Spinal cord (tissue), 10 donors: ENCODE measurements around the gene CDH20. TPM values are rescaled to one million over a fixed set of nuclear protein-coding genes. Genes with fewer than 3 reads are reported as not detected.

Source experiments
- DNase-seq, 6 donors: peaks; one replicate each; pipeline versions ENCODE4 v3.0.0 to v3.0.0-alpha.2; 2013 to 2015; ENCODE audit warnings: low spot score in 6 of 6, low read depth in 4 of 6
- H3K27ac ChIP-seq: one replicate; pipeline ENCODE4 v1.5.1; 2013; ENCODE audit warnings: low read depth, low read length, control low read depth
- H3K27me3 ChIP-seq: one replicate; pipeline ENCODE4 v1.6.1; 2013; ENCODE audit warnings: low read length; ENCODE audit not compliant: control insufficient read depth, insufficient read depth
- H3K36me3 ChIP-seq: one replicate; pipeline ENCODE4 v1.6.1; 2013; ENCODE audit warnings: low read length; ENCODE audit not compliant: control insufficient read depth, insufficient read depth
- H3K4me1 ChIP-seq: one replicate; pipeline ENCODE4 v1.6.1; 2013; ENCODE audit warnings: low read length; ENCODE audit not compliant: control insufficient read depth, insufficient read depth
- H3K4me3 ChIP-seq: one replicate; pipeline ENCODE4 v1.5.1; 2013; ENCODE audit warnings: low read depth, low read length, control low read depth
- H3K9me3 ChIP-seq: one replicate; pipeline ENCODE4 v1.6.1; 2013; ENCODE audit warnings: low read length; ENCODE audit not compliant: control insufficient read depth, insufficient read depth
- WGBS: methylation state at CpG from one replicate; pipeline ENCODE4 v1.1.5; 2013; ENCODE audit warnings: missing lambda C conversion rate; ENCODE audit not compliant: insufficient coverage; 5-methylcytosine and 5-hydroxymethylcytosine counted together
- polyA plus RNA-seq, 2 donors: library from polyadenylated mRNA; unstranded; fragments of 120-200 nt; gene quantifications; one replicate each; pipeline ENCODE4 v1.2.1, GENCODE V29; 2013; ENCODE audit not compliant: insufficient read length in 2 of 2
- total RNA-seq, 2 donors: library from RNA; depleted of rRNA in 1 of 2; stranded (reverse); fragments of 120-200 nt in 1 of 2; fragments of >200 nt in 1 of 2; gene quantifications; one replicate each; pipeline versions ENCODE4 v1.2.3 to v1.2.4, GENCODE V29; 2013 to 2014
- donor health status: healthy.

Gene CDH20
- total and polyA plus RNA-seq, 4 donors = 17.2 to 42.9 (median 31.3) TPM

DNA sequence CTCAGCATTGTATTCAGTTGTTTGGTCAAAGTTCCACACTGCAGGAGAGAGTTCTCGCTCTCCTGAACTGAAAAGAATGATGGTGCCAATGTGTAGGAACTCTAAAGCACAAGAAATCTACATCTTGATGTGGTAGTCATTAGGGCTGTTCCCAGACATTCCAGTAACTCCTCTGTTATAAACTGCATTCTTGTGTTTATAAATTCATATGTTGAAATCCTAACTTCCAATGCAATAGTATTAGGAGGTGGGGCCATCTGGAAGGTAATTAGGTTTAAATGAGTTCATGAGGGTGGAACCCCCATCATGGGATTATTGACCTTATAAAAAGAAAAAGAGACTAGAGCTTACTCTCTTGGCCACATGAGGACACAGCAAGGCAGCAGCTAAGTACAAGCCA, 239.6 kb downstream of the CDH20 start:
- no peaks in the 10 kb centered on the region for H3K36me3 ChIP-seq
- DNase-seq = no peak
- no peak overlapping the region for H3K27ac ChIP-seq
- no peaks in the 10 kb centered on the region for H3K4me1 ChIP-seq
- H3K4me3 ChIP-seq = no peak overlapping the region
- no peaks in the 10 kb centered on the region for H3K27me3 ChIP-seq
- H3K9me3 ChIP-seq = no peaks in the 10 kb centered on the region
- no CpG with 5 or more reads among the region's 1 CpG for WGBS

GRCh38 chr18:61574665-61575064, 241.4 kb downstream of the CDH20 start:
- H3K27ac ChIP-seq = no peak overlapping the region
- no peaks in the 10 kb centered on the region for H3K4me1 ChIP-seq
- no peaks in the 10 kb centered on the region for H3K36me3 ChIP-seq
- no peak for DNase-seq
- H3K27me3 ChIP-seq = no peaks in the 10 kb centered on the region
- no peaks in the 10 kb centered on the region for H3K9me3 ChIP-seq
- H3K4me3 ChIP-seq = no peak overlapping the region

- Histone ChIP-seq H3K27ac (no peak overlapping the region), H3K4me3 (no peak overlapping the region), H3K36me3 (no peaks in the 10 kb centered on the region), H3K9me3 (no peaks in the 10 kb centered on the region), H3K4me1 (no peaks in the 10 kb centered on the region), H3K27me3 (no peaks in the 10 kb centered on the region)
- DNase-seq = no peak
- WGBS = no CpG with 5 or more reads among the region's 3 CpGs
Observed at GRCh38 chr18:61575419-61575818, 242.2 kb downstream of the CDH20 start.

GRCh38 chr18:61578846-61579245, 245.6 kb downstream of the CDH20 start:
- no peak overlapping the region for H3K4me3 ChIP-seq
- DNase-seq = no peak
- H3K36me3 ChIP-seq = no peaks in the 10 kb centered on the region
- no peaks in the 10 kb centered on the region for H3K9me3 ChIP-seq
- H3K27ac ChIP-seq = no peak overlapping the region
- peaks cover 3% of the 10 kb centered on the region for H3K27me3 ChIP-seq
- no CpG with 5 or more reads among the region's 2 CpGs for whole genome bisulfite sequencing
- H3K4me1 ChIP-seq = peaks cover 14% of the 10 kb centered on the region

GRCh38 chr18:61579581-61579980, 246.4 kb downstream of the CDH20 start:
- Histone ChIP-seq H3K27me3 (peaks cover 3% of the 10 kb centered on the region), H3K36me3 (no peaks in the 10 kb centered on the region), H3K4me1 (peaks cover 14% of the 10 kb centered on the region), H3K9me3 (no peaks in the 10 kb centered on the region), H3K27ac (no peak overlapping the region), H3K4me3 (no peak overlapping the region)
- no peak for DNase-seq
- WGBS = no CpG with 5 or more reads among the region's 2 CpGs

DNA sequence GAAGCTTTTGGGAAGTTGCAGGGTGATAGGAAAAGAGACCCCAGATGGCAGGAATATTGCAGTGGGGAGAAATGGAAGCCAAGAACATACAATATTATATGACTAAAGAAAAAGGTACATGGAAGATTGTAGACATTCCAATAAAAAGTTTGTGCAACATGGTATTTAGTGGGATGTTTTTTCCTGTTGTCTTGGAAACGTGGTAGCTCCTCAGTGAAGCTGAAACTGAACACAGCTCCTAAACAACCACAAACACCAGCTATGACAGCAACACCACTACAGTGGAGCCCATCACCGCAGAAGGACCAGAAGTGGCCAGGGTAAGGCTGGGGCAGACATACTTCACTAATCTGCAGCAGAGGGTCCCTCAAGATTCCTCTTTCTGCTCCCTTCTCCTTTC, 246.8 kb downstream of the CDH20 start:
- peaks cover 14% of the 10 kb centered on the region for H3K4me1 ChIP-seq
- H3K4me3 ChIP-seq = no peak overlapping the region
- no peaks in the 10 kb centered on the region for H3K9me3 ChIP-seq
- no peak for DNase-seq
- H3K27me3 ChIP-seq = peaks cover 3% of the 10 kb centered on the region
- WGBS = 100% methylated on average over 1 of the region's 2 CpGs
- no peaks in the 10 kb centered on the region for H3K36me3 ChIP-seq
- no peak overlapping the region for H3K27ac ChIP-seq

- peaks cover 14% of the 10 kb centered on the region for H3K4me1 ChIP-seq
- under 1% methylated on average over 19 of the region's 22 CpGs for whole genome bisulfite sequencing
- H3K27ac ChIP-seq = no peak overlapping the region
Observed at GRCh38 chr18:61581578-61582201, 248.5 kb downstream of the CDH20 start.

DNA sequence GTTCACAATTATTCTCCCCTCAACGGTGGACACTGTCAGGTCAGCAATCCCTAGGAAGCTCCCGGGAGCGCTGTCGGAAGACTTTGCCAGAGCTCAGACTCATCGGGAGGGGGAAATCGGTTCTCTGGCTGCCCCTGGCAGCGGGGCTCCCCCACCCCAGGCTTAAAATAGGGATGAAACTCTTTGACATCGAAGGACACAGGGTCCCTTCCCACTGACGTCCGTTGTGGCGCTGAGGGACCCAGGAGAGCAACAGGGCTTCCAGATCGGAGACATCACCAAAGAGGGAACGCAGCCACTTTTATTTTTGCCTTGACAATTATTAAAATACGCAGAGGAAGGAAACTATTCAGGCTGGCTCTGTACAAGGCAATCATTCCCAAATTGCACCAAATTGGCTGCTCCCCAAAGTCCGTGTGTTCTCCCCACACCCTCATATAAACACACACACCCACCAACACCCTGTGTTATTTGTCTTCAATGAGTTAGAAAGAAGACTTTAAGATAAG, 249.0 kb downstream of the CDH20 start:
- H3K4me3 ChIP-seq = peak overlapping the region; percentile 45
- no peaks in the 10 kb centered on the region for H3K36me3 ChIP-seq
- H3K4me1 ChIP-seq = peaks cover 14% of the 10 kb centered on the region
- no peak overlapping the region for H3K27ac ChIP-seq
- 28% methylated on average over 12 of the region's 15 CpGs for WGBS
- no peaks in the 10 kb centered on the region for H3K9me3 ChIP-seq
- H3K27me3 ChIP-seq = peaks cover 3% of the 10 kb centered on the region
- DNase-seq = no peak

More at GRCh38 chr18:61581578-61582201, 248.5 kb downstream of the CDH20 start:
- peaks cover 3% of the 10 kb centered on the region for H3K27me3 ChIP-seq
- peak overlapping the region; percentile 45 for H3K4me3 ChIP-seq
- H3K36me3 ChIP-seq = no peaks in the 10 kb centered on the region
- no peaks in the 10 kb centered on the region for H3K9me3 ChIP-seq
- peak; percentile 45 to 90 (median 60) for DNase-seq

GRCh38 chr18:61583548-61583947, 250.3 kb downstream of the CDH20 start:
- Histone ChIP-seq H3K27me3 (peaks cover 3% of the 10 kb centered on the region), H3K9me3 (no peaks in the 10 kb centered on the region), H3K4me1 (peaks cover 14% of the 10 kb centered on the region), H3K36me3 (no peaks in the 10 kb centered on the region), H3K4me3 (no peak overlapping the region), H3K27ac (no peak overlapping the region)
- WGBS = 100% methylated on average over 1 of the region's 1 CpG
- no peak for DNase-seq

GRCh38 chr18:61587865-61588264, 254.6 kb downstream of the CDH20 start:
- Histone ChIP-seq H3K9me3 (no peaks in the 10 kb centered on the region), H3K36me3 (no peaks in the 10 kb centered on the region), H3K4me1 (no peaks in the 10 kb centered on the region), H3K27ac (no peak overlapping the region), H3K4me3 (no peak overlapping the region), H3K27me3 (no peaks in the 10 kb centered on the region)
- no CpG with 5 or more reads among the region's 2 CpGs for WGBS
- DNase-seq = no peak
